GM18861 (cell line): ENCODE results near the gene PPP1R2B.

Experiments
- ATAC-seq: cut with Tn5 transposase; IDR thresholded peaks from one replicate; pipeline ENCODE4 v1.9.1; 2021; ENCODE audit not compliant: unreplicated experiment

PPP1R2B gene

GRCh38 chr5:156871212-156871611 is 21.1 kb downstream of the PPP1R2B start:
- no peak for ATAC-seq

- ATAC-seq, result peak; percentile 92
Measured at GRCh38 chr5:156879665-156880285, 29.7 kb downstream of the PPP1R2B start.

GRCh38 chr5:156883316-156883875 is 33.3 kb downstream of the PPP1R2B start:
- peak; percentile 40 for ATAC-seq

GRCh38 chr5:156888520-156888919 is 38.4 kb downstream of the PPP1R2B start:
- no peak for ATAC-seq

- no peak for ATAC-seq
Measured at GRCh38 chr5:156892223-156892622, 42.1 kb downstream of the PPP1R2B start.

- ATAC-seq, result no peak
Measured at GRCh38 chr5:156892864-156893263, 42.8 kb downstream of the PPP1R2B start.

- ATAC-seq, result peak; percentile 82
Measured at GRCh38 chr5:156893517-156893916, 43.4 kb downstream of the PPP1R2B start.

GRCh38 chr5:156896546-156896945 is 46.5 kb downstream of the PPP1R2B start:
- no peak for ATAC-seq
